H7 (cell line): Measurements from ENCODE around the gene RD3L. TPM values are rescaled to one million over a fixed set of nuclear protein-coding genes. Genes with fewer than 3 reads are reported as not detected.
A peak's percentile ranks its signal among the peaks of the same experiment; 100 is the strongest.
"Not testable (repeated sequence)": the region's sequence is repeated elsewhere in the genome, so short reads cannot be mapped to it uniquely, and the experiment has no call there.

ENCODE experiments used
- DNase-seq: peaks from one replicate; pipeline ENCODE4 v3.0.0; 2012
- H3K27me3 ChIP-seq: 2 replicates; pipeline ENCODE4 v1.6.0; 2011; ENCODE audit warnings: mild to moderate bottlenecking, low read length; ENCODE audit not compliant: control insufficient read depth, insufficient read depth
- H3K36me3 ChIP-seq: replicated peaks from 2 replicates; pipeline ENCODE4 v1.5.1; 2011; ENCODE audit warnings: low read length; ENCODE audit not compliant: control insufficient read depth, insufficient read depth
- H3K4me3 ChIP-seq: 2 replicates; pipeline ENCODE4 v1.5.1; 2011; ENCODE audit warnings: low read depth, mild to moderate bottlenecking, control low read depth, low read length, moderate library complexity; ENCODE audit not compliant: insufficient read depth
- total RNA-seq: library from RNA; depleted of rRNA; stranded (reverse); fragments of >200 nt; shearing (Covaris generic); gene quantifications from 2 replicates; pipeline ENCODE4 v1.2.3, GENCODE V29; 2014

RD3L gene
- total RNA-seq, 1 experiment from 2014 or later = not detected

DNA sequence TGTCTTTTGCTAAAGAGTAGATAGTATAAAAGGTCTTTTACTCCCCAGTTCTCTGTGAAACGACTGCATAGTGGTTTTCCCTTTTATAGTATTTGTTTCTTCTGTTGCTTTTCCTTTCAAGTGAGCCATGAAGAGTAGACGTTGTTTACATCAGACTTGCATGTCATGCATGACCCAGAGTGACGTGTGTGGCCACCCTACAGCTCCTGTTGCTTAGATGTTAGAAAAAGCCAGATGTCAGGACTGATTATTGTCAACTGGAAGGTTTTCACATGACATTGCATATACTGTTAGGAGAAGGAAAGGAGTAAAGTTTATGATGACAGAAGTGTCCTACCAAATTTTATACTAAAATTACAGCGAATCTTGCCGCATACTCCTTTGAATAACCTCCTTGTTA is 1.3 kb upstream of the RD3L start:
- no peak for DNase-seq
- Histone ChIP-seq H3K4me3 (no peak overlapping the region), H3K27me3 (no peaks in the 10 kb centered on the region), H3K36me3 (no peaks in the 10 kb centered on the region)

DNA sequence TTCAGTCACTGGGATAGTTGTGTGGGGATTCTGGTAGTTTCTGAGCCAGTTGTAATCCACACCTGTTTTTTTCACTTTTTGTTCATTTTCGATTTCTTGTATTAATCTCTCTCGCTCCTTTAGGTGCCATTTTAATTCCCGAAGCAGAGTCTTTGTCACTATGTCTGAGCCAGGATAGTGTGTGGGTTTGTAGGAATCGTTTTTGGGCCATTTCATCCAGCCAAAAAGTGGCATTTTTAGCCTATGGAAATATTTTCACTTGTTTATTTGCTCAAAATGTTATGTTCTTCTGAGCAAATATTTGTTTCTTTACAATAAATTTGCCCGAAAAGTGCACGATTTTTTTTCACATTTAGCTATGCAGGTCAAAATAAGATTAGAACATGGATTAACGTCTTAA is 867 bp downstream of the RD3L start:
- H3K4me3 ChIP-seq = no peak overlapping the region
- H3K36me3 ChIP-seq = no peaks in the 10 kb centered on the region
- H3K27me3 ChIP-seq = no peaks in the 10 kb centered on the region
- no peak for DNase-seq

DNA sequence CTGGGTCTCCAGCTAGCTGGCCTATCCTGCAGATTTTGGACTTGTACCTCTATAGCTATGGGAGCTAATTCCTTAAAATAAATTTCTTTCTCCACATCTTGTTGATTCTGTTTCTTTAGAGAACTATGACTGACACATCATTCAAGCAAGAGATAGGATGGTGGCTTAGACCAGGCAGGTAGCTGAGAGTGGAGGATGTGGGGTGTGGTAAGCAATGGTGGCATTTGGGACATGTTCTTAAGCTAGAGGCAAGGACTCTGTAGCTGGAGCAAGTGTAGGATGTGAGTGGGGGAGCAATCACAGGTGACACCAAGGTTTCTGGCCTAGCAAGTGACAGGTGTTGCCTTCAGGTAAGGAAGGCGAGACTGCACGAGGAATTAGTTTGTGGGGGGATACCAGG is 7.2 kb downstream of the RD3L start:
- H3K4me3 ChIP-seq = no peak overlapping the region
- H3K36me3 ChIP-seq = no peaks in the 10 kb centered on the region
- H3K27me3 ChIP-seq = no peaks in the 10 kb centered on the region
- DNase-seq = no peak

DNA sequence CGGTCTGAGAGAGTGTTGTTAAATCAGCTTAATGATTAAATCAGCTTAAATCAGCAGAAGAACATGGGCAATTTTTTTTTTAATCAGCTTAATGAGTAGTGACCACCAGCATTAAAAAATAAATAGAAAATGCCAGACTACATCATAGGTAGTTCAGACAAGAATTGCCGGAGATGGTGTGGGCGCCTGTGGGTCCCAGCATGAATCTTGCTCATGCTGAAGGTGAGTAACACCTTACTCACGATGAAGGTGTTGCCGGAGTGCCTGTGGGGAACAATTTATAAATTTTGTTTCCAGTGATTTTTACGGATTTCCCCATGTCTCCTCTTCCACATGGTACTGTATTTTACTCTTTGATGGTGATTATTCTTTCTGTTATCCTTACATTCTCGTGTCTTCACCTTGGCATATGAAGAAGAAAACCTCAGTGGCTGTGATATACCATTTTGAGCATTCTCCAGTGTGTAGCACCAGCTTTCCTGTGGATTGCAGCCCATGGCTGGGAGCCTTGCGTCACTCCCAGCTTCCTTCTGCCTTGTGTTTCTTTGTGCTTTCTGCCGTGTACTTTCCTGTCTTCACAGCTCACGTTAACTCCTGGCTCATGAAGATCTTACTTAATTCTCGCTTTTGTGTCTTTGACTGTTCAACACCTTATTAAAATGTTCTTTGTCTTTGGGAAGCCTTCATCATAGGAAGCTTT is 9.4 kb downstream of the RD3L start:
- H3K36me3 ChIP-seq = no peaks in the 10 kb centered on the region
- no peaks in the 10 kb centered on the region for H3K27me3 ChIP-seq
- no peak overlapping the region for H3K4me3 ChIP-seq
- DNase-seq = no peak

DNA sequence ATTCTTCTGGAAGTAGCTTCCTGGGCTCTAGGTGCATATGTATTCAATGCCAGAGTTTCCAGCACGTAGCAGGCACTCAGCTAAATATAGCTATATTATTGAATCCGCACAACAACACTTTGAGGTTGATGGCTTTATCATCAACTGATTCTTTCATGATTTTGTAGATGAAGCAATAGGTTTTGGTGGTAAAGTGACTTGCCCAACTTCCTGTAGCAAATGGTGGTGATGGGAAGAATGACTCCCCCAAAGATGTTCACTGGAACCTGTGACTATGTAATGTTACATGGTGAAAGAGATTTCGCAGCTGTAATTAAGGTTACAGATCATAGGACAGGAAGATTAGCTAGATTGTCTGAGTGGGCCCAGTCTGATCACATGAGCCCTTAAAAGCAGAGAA is 10.9 kb downstream of the RD3L start:
- no peak overlapping the region for H3K4me3 ChIP-seq
- DNase-seq = no peak
- no peaks in the 10 kb centered on the region for H3K36me3 ChIP-seq
- no peaks in the 10 kb centered on the region for H3K27me3 ChIP-seq

DNA sequence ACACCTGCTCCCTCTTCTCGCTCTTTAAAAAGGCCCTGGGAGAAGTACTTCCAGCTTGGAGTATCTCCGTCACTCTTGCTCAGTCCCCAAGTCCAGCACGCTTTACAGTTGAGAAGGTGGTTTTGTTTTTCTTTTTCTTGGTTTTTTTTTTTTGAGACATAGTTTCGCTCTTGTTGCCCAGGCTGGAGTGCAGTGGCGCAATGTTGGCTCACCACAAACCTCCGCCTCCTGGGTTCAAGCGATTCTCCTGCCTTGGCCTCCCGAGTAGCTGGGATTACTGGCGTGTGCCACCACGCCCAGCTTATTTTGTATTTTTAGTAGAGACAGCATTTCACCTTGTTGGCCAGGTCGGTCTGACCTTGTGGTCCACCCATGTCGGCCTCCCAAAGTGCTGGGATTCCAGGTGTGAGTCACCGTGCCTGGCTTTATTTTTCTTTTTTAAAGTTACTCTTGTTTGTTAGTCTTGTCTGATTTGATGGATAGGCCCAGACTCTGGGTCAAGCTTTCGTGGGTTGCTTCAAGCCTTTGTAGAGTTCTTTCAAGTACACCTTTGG is 12.2 kb downstream of the RD3L start:
- Histone ChIP-seq H3K36me3 (no peaks in the 10 kb centered on the region), H3K4me3 (no peak overlapping the region), H3K27me3 (no peaks in the 10 kb centered on the region)
- no peak for DNase-seq

DNA sequence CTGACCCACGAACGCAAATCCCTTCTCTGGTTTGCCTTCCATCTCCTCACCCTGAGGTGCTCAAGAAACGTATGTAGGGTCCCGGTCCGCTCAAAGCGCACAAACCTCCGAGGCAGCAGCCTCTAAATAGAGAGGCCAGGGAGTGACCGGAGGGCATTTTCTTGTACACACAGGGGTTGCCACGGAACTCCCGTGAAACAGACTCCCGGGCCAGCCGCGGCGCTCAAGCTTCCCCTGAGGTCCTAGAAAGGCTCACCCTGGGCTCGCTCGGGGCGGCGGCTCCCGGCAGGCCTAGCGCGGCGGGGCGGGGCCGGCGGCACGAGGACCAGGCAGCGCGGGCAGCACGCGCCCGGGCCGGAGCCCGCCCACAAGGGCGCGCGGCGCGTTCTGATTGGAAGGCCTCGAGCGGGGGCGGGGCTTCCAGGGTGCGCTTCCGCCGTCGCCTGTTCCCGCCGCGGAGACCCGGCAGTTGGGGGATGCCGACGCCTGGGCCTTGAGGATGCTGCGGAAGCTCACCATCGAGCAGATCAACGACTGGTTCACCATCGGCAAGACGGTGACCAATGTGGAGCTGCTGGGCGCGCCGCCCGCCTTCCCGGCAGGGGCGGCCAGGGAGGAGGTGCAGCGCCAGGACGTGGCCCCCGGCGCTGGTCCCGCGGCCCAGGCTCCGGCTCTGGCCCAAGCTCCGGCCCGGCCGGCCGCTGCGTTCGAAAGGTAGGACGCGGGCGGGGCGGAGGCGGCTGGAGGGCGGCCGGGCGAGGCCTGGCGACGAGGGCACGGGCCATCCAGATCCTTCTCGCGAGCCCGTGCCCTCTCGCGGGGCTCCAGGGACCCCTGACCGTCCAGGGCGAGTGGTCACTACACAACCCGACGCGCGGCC is 14.1 kb downstream of the RD3L start, which contains the start of gene TDRD9:
Gene TDRD9, plus strand, starts transcription at position 446 of the 880 bp plus-strand sequence. Its CDS starts 54 bp downstream, at position 500.
- Histone ChIP-seq H3K27me3 (no peaks in the 10 kb centered on the region), H3K4me3 (no peak within 1 kb of the TSS), H3K36me3 (no peaks in the 10 kb centered on the region)
- DNase-seq = peak; percentile 55

DNA sequence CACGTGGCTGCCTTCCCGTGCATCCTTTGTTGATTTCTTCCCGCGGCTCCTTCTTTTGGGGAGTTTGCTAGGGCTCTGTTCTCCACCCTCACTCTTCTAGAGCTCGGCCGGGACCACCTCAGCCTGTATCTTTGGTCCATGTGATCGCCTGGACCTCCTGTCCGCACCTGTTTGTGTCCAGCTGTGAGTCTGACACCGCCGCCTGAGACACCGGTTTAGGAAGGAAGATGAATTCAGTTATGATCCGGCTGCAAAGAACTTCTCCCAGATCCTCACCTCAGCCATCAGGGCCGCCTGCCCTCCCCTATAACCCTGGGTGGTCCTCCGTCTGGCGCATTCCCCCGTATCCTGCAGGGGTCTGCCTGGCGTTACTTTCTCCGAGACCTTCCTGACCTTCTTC is 14.8 kb downstream of the RD3L start:
- no peaks in the 10 kb centered on the region for H3K36me3 ChIP-seq
- no peak overlapping the region for H3K4me3 ChIP-seq
- no peak for DNase-seq

DNA sequence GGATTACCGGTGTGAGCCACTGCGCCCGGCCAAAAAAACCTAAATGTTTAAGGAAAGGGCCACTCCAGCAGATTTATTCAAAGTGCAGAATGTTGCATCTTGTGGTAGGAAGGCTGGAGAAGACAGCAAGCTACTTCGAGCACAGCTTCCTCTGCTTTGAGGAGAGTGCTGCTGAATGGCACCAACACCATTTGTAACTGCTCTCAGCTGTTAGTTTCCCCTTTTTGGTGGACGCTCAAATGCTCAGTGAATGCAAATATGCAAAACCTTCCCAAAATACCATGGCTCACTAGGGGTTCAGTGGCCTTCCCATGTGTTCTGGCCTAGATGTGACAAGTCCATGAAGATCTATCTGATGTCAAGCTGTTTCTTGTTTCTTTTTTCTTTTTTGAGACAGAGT is 17.0 kb downstream of the RD3L start:
- no peaks in the 10 kb centered on the region for H3K36me3 ChIP-seq
- H3K27me3 ChIP-seq = no peaks in the 10 kb centered on the region
- no peak overlapping the region for H3K4me3 ChIP-seq
- no peak for DNase-seq

More for the DNA sequence above, 14.8 kb downstream of the RD3L start:
- no peaks in the 10 kb centered on the region for H3K27me3 ChIP-seq

DNA sequence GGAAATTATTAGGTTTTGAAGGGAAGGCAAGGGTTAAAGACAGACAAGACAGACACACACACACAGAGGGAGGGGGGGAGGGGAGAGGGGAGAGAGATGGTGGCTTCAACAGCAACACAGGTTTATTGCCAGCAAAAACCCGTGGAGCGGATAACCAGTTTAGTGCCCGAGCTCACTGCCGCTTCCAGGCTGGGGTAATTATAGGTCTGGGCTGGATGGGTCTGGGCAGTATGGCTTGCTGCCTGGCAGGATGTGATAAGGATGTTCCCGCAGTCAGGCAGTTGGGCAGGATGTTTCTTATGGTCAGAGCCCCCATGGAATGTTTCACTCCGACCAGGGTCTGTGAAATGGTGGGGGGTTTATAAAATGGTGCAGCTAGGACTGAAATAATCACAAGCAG is 18.5 kb downstream of the RD3L start:
- no peaks in the 10 kb centered on the region for H3K27me3 ChIP-seq
- no peak for DNase-seq
- H3K4me3 ChIP-seq = no peak overlapping the region
- no peaks in the 10 kb centered on the region for H3K36me3 ChIP-seq

DNA sequence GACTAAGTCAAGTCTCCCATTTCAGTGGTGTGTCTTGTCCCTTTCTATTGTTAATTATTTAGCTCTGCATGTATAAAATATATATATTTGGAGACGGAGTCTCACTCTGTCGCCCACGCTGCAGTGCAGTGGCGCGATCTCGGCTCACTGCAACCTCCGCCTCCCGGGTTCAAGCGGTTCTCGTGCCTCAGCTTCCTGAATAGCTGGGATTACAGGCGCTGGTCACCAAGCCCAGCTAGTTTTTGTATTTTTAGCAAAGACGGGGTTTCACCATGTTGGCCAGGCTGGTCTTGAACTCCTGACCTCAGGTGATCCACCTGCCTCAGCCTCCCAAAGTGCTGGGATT is 20.5 kb downstream of the RD3L start:
- not testable (repeated sequence) for DNase-seq, H3K36me3 ChIP-seq, H3K27me3 ChIP-seq
- H3K4me3 ChIP-seq = peak overlapping the region; percentile 29; the same call in 1 of the 2 replicates

DNA sequence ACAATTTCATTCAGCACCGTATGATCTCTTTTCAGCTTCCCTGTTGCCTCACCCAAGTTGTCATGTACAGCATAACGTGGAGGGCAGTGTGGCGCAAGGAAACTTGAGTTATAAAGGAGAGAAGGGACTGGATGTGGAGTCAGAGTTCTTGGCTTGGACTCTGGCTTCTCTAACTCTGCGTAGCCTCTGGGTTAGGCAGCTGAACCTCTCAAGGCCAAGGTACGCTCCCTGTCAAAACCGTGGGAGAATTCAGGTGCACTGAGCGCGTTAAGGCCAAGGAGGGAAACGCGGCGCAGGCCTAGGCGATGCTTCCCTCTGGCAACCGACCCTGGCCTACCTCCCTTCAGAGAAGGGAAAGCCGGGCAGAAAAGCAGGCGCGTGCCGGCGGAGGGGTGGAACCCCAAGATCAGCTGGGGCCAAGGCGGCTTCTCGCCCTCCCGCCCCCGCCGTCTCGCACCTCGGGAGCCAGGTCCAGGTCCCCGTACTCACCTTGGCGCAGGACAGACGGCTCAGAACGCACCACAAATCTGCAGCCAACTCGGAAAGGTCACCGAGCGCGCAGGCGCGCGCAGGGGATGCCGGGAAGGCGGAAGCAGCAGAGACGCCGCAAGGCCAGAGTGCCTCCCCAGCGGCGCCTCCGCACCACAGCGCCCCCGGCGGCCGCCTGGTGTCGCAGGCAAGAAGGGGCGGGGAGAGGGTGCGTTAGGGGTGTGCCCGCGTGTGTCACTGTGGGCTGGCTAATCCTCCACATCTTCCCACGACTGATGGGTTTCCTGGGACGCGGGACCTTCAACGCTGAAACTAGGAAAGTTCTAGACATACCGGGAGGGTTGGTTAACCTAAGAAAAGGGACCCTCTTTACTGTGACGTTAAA is 21.1 kb downstream of the RD3L start:
- H3K27me3 ChIP-seq = no peaks in the 10 kb centered on the region
- peak overlapping the region; percentile 91 for H3K4me3 ChIP-seq
- peaks cover 3% of the 10 kb centered on the region for H3K36me3 ChIP-seq

DNA sequence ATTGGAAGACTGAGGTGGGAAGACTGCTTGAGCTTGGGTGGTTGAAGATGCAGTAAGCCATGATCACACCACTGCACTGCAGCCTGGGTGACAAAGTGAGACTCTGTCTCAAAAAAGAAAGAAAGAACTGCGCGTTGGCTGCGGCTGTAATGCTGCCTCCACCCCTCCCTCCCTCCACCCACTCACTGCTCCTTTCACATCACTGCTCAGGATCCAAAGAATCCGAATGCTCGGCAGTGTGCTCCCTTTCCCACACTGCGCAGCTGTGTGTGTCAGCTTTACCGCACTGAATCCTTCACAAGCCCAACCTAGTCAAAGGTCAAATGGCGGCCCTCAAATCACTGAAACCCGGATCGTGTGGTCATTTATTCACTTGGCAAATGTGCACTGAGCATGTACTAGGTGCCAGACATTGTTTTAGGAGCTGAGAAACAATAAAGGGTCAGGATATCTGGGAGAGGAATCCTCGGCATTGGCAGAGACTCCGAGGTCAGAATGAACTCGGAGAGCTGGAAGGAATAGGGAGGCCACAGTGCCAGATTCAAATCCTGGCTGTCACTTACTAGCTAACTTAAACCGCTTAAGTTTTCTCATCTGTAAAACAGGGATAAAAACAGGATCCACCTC is 25.6 kb downstream of the RD3L start:
- DNase-seq = no peak
- Histone ChIP-seq H3K27me3 (no peaks in the 10 kb centered on the region), H3K36me3 (peaks cover 10% of the 10 kb centered on the region), H3K4me3 (no peak overlapping the region)

More for the DNA sequence above, 21.1 kb downstream of the RD3L start:
- peak; percentile 98 for DNase-seq

DNA sequence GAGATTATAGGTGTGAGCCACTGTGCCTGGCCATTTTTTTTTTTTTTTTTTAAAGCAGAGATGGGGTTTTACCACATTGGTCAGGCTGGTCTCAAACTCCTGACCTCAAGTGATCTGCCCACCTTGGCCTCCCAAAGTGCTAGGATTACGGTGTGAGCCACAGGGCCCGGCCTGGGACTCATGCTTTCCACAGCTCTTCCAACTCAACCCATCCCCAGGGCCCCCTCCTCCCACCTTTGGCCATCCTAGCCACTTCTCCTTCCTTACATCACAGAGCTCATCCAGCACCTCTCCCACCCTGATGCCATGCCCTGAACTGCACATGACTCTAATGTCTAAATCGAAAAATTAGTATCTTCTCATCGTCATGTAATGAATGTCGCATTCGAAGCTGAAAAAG is 26.7 kb downstream of the RD3L start:
- no peak for DNase-seq
- no peaks in the 10 kb centered on the region for H3K27me3 ChIP-seq
- peaks cover 12% of the 10 kb centered on the region for H3K36me3 ChIP-seq
- H3K4me3 ChIP-seq = no peak overlapping the region
